Measurements from ENCODE around the gene EMILIN2.

- TF ChIP-seq ZNF232 (CRISPR knock-in tag; IDR thresholded peaks at IDR 0.05; ENCODE audit: borderline replicate concordance) (no peak), MAFK (conservative IDR thresholded peaks at IDR 0.05 in 1 of 2, IDR thresholded peaks at IDR 0.05 in 1 of 2; ENCODE audit: low read length in 2 of 2) (no peak), ATF2 (CRISPR knock-in tag; IDR thresholded peaks at IDR 0.05) (no peak)
These were observed at the start of gene EMILIN2 for GRCh38 chr18:2846636-2847316.

All from HepG2 (cell line).